ENCODE measurements around the gene RAB37.

The RAB37 gene

GRCh38 chr17:74729368-74729767 lies 7.7 kb upstream of the RAB37 start:
- no peak for DNase-seq

- no peak for DNase-seq
These were observed 7.2 kb upstream of the RAB37 start for GRCh38 chr17:74729866-74730265.

GRCh38 chr17:74730491-74731346 lies 6.3 kb upstream of the RAB37 start:
- no peak for DNase-seq

GRCh38 chr17:74731347-74731605 lies 5.8 kb upstream of the RAB37 start:
- no peak for DNase-seq

GRCh38 chr17:74732042-74732867 lies 4.8 kb upstream of the RAB37 start:
- no peak for DNase-seq

- no peak for DNase-seq
These were observed 3.5 kb upstream of the RAB37 start for GRCh38 chr17:74733365-74734122.

- DNase-seq, result no peak
These were observed 2.8 kb upstream of the RAB37 start for GRCh38 chr17:74734256-74734655.

GRCh38 chr17:74737299-74738050 lies 419 bp downstream of the RAB37 start:
- peak in 1 of 2 donors; percentile 47 for DNase-seq

- peak; percentile 69 to 77 for DNase-seq
These were observed 1.3 kb downstream of the RAB37 start for GRCh38 chr17:74738051-74738996.

GRCh38 chr17:74739227-74739831 lies 2.3 kb downstream of the RAB37 start:
- no peak for DNase-seq

GRCh38 chr17:74740173-74740572 lies 3.1 kb downstream of the RAB37 start:
- no peak for DNase-seq

- no peak for DNase-seq
These were observed 3.8 kb downstream of the RAB37 start for GRCh38 chr17:74740641-74741387.

GRCh38 chr17:74742153-74742515 lies 5.1 kb downstream of the RAB37 start:
- DNase-seq, result peak; percentile 47 to 54

- no peak for DNase-seq
These were observed 6.0 kb downstream of the RAB37 start for GRCh38 chr17:74742978-74743545.

- DNase-seq, result no peak
These were observed 6.7 kb downstream of the RAB37 start for GRCh38 chr17:74743755-74744154.

GRCh38 chr17:74744349-74744713 lies 7.3 kb downstream of the RAB37 start:
- no peak for DNase-seq

GRCh38 chr17:74744714-74745547 lies 7.9 kb downstream of the RAB37 start:
- peak; percentile 89 to 91 for DNase-seq

GRCh38 chr17:74745548-74746177 lies 8.6 kb downstream of the RAB37 start:
- no peak for DNase-seq

GRCh38 chr17:74746376-74746775 lies 9.3 kb downstream of the RAB37 start:
- no peak for DNase-seq

Measured in stimulated activated CD4-positive, alpha-beta T cell treated with anti-CD3 and anti-CD28 coated beads, Interleukin-2, amount 100 ng/mL, for 24 hours (primary cell).